Retinal pigment epithelial cell (primary cell): ENCODE results near the gene HPCAL1.

ENCODE experiments used
- DNase-seq: peaks from one replicate; pipeline ENCODE4 v3.0.0-alpha.2; 2010; ENCODE audit warnings: low read depth
- H3K4me3 ChIP-seq: 2 replicates; pipeline ENCODE4 v1.5.1; 2011; ENCODE audit warnings: mild to moderate bottlenecking, low read length, control low read depth, moderate library complexity
- CTCF ChIP-seq: conservative IDR thresholded peaks from 2 replicates; pipeline ENCODE4 v1.5.1; 2011; ENCODE audit warnings: low read depth, low read length, control low read depth, inconsistent platforms

HPCAL1 gene

DNA sequence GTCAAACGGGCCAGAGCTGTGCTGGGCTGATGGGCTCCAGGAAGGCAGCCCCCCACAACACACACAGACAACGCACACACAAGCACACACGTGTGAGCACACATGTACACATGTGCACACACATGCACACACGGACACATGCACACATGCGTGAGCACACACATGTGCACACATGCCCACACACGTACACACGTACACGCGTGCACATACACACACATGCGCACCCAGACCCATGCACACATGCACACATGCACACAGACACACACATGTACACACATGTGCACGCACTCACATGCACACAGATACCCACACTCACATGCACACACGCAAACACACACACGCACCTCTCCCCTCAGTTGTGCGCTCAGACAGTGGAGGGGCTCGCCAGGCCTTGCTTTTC is 31.2 kb upstream of the HPCAL1 start:
- no peak for TF ChIP-seq CTCF
- no peak for DNase-seq
- H3K4me3 ChIP-seq: no peak overlapping the region

- DNase-seq: no peak
- TF ChIP-seq CTCF: no peak
- H3K4me3 ChIP-seq: no peak overlapping the region
These were observed 30.8 kb upstream of the HPCAL1 start for GRCh38 chr2:10271946-10272345.

GRCh38 chr2:10272464-10272863 is 30.2 kb upstream of the HPCAL1 start:
- H3K4me3 ChIP-seq: no peak overlapping the region
- no peak for DNase-seq
- no peak for TF ChIP-seq CTCF

GRCh38 chr2:10273215-10274175 is 29.2 kb upstream of the HPCAL1 start:
- no peak for DNase-seq
- no peak overlapping the region for H3K4me3 ChIP-seq
- TF ChIP-seq CTCF: no peak

DNA sequence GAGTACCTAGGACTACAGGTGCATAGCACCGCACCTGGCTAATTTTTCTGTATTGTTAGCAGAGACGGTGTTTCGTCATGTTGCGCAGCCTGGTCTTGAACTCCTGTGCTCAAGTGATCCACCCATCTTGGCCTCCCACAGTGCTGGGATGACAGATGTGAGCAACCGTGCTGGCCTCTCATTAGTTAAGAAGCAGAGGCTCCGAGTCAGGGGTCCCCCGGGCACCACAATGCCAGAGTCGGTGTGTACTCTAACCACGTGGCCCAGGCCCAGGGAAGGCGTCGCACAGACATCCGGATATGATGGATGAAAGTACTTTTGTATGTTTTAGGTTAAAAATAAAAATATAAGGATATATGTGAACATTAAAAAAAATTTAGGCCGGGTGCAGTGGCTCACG is 28.3 kb upstream of the HPCAL1 start:
- DNase-seq: no peak
- no peak overlapping the region for H3K4me3 ChIP-seq
- no peak for TF ChIP-seq CTCF

- DNase-seq: no peak
- H3K4me3 ChIP-seq: no peak overlapping the region
- no peak for TF ChIP-seq CTCF
These were observed 27.5 kb upstream of the HPCAL1 start for GRCh38 chr2:10274983-10275802.
